H1 (cell line): ENCODE measurements around the gene CIAO2A. TPM values are rescaled to one million over a fixed set of nuclear protein-coding genes. Genes with fewer than 3 reads are reported as not detected.

Experiments used
- polyA plus RNA-seq, 7 experiments: library from polyadenylated mRNA; depleted of rRNA in 3 of 7; stranded (reverse) in 5 of 7; unstranded in 2 of 7; fragments of >200 nt in 5 of 7; fragments of 200-250 nt in 2 of 7; gene quantifications; 1 replicate in 5 of 7; 2 replicates in 1 of 7; 4 replicates in 1 of 7; pipeline versions ENCODE4 v1.2.1 to v1.2.3, GENCODE V29; 2011 to 2013; ENCODE audit warnings: missing spikeins in 2 of 7, mixed read lengths in 2 of 7
- small RNA-seq: library from polyadenylated mRNA; stranded (forward); fragments of <200 nt; extraction: miRNeasy Mini kit (QIAGEN cat#:217004); gene quantifications from one replicate; pipeline ENCODE3, GENCODE V24; 2013; ENCODE audit not compliant: insufficient read depth
- total RNA-seq: library from RNA; stranded (reverse); fragmentation: NEBNext Ultra II Directional; extraction: Animal tissue kit (Norgen Biotek cat#: 25700); gene quantifications from 2 replicates; pipeline ENCODE4 v1.2.1, GENCODE V29; 2021

The CIAO2A gene
- total and polyA plus RNA-seq, 2 of the 8 experiments (the other 6 are each of a cell fraction or from before 2014, with no cell fraction given): 76.4 to 86.5 TPM

Small RNA genes within 50 kb of the gene (small RNA-seq; reads per million reads assigned to genes)
- not detected for gene RF00019

Other genes with a start within 250 kb of the CIAO2A start
- 2.2 and 2.9 TPM in 2 replicates for gene DAPK2, start 47.4 kb downstream of the CIAO2A start, total RNA-seq
- 1.8 and 2.4 TPM in 2 replicates for gene DAPK2, start 47.4 kb downstream of the CIAO2A start, polyA plus RNA-seq (2011; rRNA removed)
- gene SNX1, start 2.1 kb upstream of the CIAO2A start, total RNA-seq: 59.8 and 66.7 TPM in 2 replicates
- gene SNX1, start 2.1 kb upstream of the CIAO2A start, polyA plus RNA-seq (2011; rRNA removed): 26.1 and 27.9 TPM in 2 replicates
- gene SNX22, start 57.9 kb upstream of the CIAO2A start, total RNA-seq: 4.9 and 5.1 TPM in 2 replicates
- gene SNX22, start 57.9 kb upstream of the CIAO2A start, polyA plus RNA-seq (2011; rRNA removed): 4.9 and 7.5 TPM in 2 replicates
- gene PPIB, start 69.2 kb upstream of the CIAO2A start, total RNA-seq: 558 and 571 TPM in 2 replicates
- 513 and 579 TPM in 2 replicates for gene PPIB, start 69.2 kb upstream of the CIAO2A start, polyA plus RNA-seq (2011; rRNA removed)